Fibroblast of villous mesenchyme (primary cell): ENCODE measurements around the gene PRKN. TPM values are rescaled to one million over a fixed set of nuclear protein-coding genes. Genes with fewer than 3 reads are reported as not detected.

Source experiments
- DNase-seq: peaks from one replicate; pipeline ENCODE4 v3.0.0-alpha.2; 2010; ENCODE audit warnings: low read depth
- H3K4me3 ChIP-seq: 2 replicates; pipeline ENCODE4 v1.5.1; 2011; ENCODE audit warnings: low read depth, mild to moderate bottlenecking, low read length
- total RNA-seq: library from RNA; depleted of rRNA; stranded (reverse); fragments of >200 nt; gene quantifications from 2 replicates; pipeline ENCODE4 v1.2.3, GENCODE V29; 2012
- TF ChIP-seq, protein P1 (sequence below): IDR thresholded peaks from 2 replicates; pipeline ENCODE4 v1.5.1; 2012; ENCODE audit warnings: low read depth, mild to moderate bottlenecking, low read length; ENCODE audit not compliant: insufficient read depth

PRKN gene
- total RNA-seq, 1 donor = 2.2 TPM

DNA sequence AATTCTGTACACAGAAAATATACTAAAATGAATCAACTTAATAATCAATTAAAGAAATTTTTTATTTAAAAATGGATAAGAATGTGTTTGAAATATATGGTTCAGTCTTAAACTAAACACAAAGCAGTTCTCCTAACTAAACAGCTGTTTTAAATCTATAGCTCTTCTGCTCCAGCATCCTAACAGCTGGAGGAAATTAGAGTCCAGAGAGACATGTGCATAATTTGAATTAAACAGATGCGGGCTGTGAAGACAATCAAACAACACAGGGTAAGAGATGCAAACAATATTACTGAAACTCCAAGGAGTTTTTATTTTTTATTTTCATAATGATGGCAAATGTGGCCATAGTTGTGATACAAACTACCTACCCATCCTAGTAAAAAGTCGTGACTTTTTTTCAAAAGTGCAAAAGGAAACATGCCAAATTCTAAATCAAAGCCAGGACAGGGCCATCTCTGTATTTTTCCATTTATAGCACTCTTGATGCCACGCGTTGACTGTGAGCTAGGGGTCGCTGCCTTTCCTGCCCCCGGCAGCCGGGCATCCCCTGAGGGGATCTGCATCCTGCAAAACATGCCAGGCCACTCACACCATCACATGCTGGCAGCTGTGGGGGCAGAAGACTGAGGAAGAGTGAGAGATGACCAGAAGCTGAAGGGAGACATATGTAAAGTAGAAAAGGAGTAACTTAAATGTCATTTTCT is 310.6 kb downstream of the PRKN start:
- no peak overlapping the region for H3K4me3 ChIP-seq
- TF ChIP-seq, protein P1, sequence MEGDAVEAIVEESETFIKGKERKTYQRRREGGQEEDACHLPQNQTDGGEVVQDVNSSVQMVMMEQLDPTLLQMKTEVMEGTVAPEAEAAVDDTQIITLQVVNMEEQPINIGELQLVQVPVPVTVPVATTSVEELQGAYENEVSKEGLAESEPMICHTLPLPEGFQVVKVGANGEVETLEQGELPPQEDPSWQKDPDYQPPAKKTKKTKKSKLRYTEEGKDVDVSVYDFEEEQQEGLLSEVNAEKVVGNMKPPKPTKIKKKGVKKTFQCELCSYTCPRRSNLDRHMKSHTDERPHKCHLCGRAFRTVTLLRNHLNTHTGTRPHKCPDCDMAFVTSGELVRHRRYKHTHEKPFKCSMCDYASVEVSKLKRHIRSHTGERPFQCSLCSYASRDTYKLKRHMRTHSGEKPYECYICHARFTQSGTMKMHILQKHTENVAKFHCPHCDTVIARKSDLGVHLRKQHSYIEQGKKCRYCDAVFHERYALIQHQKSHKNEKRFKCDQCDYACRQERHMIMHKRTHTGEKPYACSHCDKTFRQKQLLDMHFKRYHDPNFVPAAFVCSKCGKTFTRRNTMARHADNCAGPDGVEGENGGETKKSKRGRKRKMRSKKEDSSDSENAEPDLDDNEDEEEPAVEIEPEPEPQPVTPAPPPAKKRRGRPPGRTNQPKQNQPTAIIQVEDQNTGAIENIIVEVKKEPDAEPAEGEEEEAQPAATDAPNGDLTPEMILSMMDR = no peak
- no peak for DNase-seq

DNA sequence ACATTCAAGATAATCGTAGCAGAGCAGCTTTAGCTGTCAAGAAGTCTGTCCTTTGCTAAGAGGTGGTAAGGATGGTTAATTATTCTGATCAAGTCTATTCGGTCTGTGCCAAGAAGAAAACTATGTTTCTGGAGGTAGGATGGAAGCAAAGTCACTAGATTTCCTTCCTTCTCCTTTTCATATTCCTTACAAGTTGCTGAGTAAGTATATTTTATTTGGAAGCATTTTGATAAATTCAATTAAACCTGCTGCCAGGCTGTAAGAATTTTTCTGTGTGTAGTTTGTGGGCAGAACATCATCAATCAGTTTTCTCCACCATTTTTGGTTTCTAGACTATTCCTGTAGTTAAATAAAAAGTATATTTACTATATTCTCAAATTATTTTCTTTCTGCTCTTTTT is 311.3 kb downstream of the PRKN start:
- TF ChIP-seq, protein P1 = no peak
- no peak overlapping the region for H3K4me3 ChIP-seq
- DNase-seq = no peak

DNA sequence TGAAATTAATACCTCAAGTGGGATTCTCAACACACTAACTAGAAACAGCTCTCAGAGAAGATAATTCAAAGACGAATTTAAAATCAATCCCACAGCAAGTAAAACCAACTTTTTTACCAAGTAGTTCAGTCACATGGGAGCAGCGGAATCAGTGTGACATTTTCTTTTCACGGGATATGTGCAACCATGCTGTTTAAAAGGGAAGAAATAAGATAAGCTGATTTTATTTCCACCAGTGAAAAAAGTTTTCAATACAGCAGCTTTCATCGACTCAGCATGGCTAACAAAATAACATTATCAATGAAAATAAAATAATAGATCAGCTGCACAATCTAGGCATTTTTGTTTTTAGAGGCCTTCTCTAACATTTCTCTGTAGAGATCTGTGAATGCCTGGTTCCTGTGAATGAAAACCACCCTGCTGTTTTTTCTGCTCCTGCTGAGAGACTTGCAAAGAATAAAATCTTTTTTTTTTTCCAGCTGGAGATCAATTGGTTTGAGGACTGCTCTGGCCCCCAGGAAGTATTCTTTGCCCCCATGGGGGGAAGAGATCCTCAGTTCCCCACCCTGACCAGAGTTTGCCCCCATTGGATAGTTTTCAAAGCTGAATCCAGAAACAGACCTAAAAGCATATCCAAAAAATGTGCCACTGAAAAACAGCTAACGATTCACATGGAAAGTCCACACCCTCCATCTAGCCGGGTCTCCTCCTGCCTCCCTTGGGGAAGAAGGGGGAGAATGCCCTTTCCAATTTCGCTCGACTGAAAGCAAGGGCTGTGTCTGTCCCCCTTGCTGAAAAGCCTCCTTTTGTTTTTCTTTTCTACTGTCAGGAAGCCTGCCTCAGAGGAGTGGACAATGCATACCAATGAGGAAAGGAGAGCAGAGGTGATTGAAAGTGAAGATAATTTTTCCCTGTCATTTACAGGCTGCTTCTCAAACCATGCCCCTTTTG is 317.6 kb downstream of the PRKN start:
- no peak for DNase-seq
- H3K4me3 ChIP-seq = no peak overlapping the region
- TF ChIP-seq, protein P1 = no peak

DNA sequence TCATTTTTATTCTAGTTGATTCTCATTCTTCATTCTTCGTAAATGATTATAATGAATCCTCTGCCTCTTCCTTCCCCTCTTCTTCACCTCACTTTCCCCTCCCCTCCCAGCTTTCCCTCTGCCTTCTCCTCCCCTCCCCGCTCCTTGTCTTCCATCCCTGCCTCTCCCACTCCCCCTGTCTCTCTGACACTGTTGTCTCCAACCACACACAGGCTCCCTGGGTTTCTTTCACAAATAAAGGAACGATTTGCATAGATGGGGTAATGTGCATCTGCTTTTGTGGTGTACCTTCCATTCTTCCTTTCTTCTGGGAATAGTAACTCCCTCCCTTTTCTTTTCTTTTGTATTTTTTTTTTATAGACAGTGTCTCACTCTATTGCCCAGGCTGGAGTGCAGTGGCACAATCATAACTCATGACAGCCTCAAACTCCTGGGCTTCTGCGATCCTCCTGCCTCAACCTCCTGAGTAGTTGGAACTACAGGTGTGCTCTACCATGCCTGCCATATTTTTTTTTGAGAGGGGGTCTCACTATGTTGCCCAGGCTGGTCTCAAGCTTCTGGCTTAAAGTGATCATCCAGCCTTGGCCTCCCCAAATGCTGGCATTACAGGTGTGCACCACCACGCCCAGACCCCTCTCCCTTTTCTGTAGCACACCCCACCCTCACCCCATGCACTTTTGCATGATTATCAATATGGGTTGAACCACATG is 318.6 kb downstream of the PRKN start:
- no peak for DNase-seq
- H3K4me3 ChIP-seq = no peak overlapping the region
- TF ChIP-seq, protein P1 = no peak

DNA sequence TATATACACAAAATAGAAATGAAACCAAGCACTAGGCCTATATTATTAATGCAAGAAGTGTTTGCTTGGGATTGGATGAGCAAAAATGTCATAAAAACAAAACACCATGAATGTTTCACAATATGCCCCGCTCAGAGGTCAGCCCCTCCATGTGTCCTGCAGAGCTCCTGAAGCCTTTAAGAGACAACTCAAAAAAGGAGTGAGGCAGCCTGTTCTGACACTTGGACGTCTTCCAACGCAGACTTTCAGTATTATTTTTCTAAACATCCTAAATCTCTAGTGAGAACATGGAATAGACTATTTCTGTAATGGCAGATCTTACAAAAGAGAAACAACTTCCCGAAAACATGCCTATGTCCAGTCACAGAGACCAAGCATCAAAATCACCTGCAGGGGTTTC is 322.6 kb downstream of the PRKN start:
- H3K4me3 ChIP-seq = no peak overlapping the region
- peak; percentile 29 for DNase-seq
- TF ChIP-seq, protein P1 = no peak

DNA sequence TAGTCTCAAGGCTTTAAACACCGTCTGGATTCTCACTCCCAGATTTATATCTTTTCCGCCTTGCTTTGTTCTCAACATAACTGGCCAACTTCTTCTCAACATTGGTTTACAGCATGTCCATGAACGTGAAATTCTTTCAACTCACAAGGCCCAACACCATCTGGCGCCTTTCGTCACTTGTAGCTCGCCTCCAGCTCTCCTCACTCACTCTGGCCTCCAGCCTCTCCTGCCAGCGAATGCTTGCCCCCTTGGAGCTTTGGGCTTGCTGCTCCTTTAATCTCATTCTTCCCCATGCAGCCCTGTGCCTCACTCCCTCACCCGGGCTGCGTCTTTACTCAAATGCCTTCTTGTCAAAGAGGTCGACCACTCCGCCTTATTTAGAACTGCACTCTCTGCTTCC is 324.5 kb downstream of the PRKN start:
- TF ChIP-seq, protein P1 = no peak
- H3K4me3 ChIP-seq = no peak overlapping the region
- DNase-seq = no peak
